ENCODE results near the gene LRRFIP1.

- TF ChIP-seq, protein P1, sequence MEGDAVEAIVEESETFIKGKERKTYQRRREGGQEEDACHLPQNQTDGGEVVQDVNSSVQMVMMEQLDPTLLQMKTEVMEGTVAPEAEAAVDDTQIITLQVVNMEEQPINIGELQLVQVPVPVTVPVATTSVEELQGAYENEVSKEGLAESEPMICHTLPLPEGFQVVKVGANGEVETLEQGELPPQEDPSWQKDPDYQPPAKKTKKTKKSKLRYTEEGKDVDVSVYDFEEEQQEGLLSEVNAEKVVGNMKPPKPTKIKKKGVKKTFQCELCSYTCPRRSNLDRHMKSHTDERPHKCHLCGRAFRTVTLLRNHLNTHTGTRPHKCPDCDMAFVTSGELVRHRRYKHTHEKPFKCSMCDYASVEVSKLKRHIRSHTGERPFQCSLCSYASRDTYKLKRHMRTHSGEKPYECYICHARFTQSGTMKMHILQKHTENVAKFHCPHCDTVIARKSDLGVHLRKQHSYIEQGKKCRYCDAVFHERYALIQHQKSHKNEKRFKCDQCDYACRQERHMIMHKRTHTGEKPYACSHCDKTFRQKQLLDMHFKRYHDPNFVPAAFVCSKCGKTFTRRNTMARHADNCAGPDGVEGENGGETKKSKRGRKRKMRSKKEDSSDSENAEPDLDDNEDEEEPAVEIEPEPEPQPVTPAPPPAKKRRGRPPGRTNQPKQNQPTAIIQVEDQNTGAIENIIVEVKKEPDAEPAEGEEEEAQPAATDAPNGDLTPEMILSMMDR (IDR thresholded peaks at IDR 0.05; ENCODE audit: poor library complexity, severe bottlenecking): no peak
- TF ChIP-seq EZH2 (IDR thresholded peaks at IDR 0.05; ENCODE audit: borderline replicate concordance, insufficient read depth, low read length, poor library complexity, severe bottlenecking) (no peak), POLR2AphosphoS5 (IDR thresholded peaks at IDR 0.05) (no peak), EP300 (conservative IDR thresholded peaks at IDR 0.05; ENCODE audit: poor library complexity, severe bottlenecking) (no peak), RAD21 (conservative IDR thresholded peaks at IDR 0.05) (no peak)
- TF ChIP-seq, protein P2, sequence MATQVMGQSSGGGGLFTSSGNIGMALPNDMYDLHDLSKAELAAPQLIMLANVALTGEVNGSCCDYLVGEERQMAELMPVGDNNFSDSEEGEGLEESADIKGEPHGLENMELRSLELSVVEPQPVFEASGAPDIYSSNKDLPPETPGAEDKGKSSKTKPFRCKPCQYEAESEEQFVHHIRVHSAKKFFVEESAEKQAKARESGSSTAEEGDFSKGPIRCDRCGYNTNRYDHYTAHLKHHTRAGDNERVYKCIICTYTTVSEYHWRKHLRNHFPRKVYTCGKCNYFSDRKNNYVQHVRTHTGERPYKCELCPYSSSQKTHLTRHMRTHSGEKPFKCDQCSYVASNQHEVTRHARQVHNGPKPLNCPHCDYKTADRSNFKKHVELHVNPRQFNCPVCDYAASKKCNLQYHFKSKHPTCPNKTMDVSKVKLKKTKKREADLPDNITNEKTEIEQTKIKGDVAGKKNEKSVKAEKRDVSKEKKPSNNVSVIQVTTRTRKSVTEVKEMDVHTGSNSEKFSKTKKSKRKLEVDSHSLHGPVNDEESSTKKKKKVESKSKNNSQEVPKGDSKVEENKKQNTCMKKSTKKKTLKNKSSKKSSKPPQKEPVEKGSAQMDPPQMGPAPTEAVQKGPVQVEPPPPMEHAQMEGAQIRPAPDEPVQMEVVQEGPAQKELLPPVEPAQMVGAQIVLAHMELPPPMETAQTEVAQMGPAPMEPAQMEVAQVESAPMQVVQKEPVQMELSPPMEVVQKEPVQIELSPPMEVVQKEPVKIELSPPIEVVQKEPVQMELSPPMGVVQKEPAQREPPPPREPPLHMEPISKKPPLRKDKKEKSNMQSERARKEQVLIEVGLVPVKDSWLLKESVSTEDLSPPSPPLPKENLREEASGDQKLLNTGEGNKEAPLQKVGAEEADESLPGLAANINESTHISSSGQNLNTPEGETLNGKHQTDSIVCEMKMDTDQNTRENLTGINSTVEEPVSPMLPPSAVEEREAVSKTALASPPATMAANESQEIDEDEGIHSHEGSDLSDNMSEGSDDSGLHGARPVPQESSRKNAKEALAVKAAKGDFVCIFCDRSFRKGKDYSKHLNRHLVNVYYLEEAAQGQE (IDR thresholded peaks at IDR 0.05; ENCODE audit: borderline replicate concordance): no peak
Observed at GRCh38 chr2:237721458-237721857, 94.1 kb downstream of the LRRFIP1 start.
